Neutrophil (primary cell): ENCODE measurements around the gene TBC1D25.

Experiments
- H3K27ac ChIP-seq: fragments of 200-600 bp; sonication (generic); 2 replicates; pipeline ENCODE4 v1.5.1; 2016; ENCODE audit warnings: mild to moderate bottlenecking, moderate library complexity
- H3K27me3 ChIP-seq: fragments of 200-600 bp; sonication (generic); 2 replicates; pipeline ENCODE4 v1.6.0; 2016; ENCODE audit warnings: mild to moderate bottlenecking
- H3K36me3 ChIP-seq: fragments of 200-600 bp; sonication (generic); 2 replicates; pipeline ENCODE4 v1.5.1; 2017
- H3K4me1 ChIP-seq, 2 experiments: fragments of 200-600 bp in 1 of 2; sonication (generic) in 1 of 2; 1 replicate in 1 of 2; 2 replicates in 1 of 2; pipeline versions ENCODE4 v1.5.1 to v1.6.1; 2013 to 2016; ENCODE audit warnings: low read depth in 1 of 2, low read length in 1 of 2, mild to moderate bottlenecking in 1 of 2, moderate library complexity in 1 of 2; ENCODE audit not compliant: control insufficient read depth in 1 of 2, insufficient read depth in 1 of 2
- H3K4me3 ChIP-seq, 2 experiments: fragments of 200-600 bp in 1 of 2; sonication (generic) in 1 of 2; 1 replicate in 1 of 2; 2 replicates in 1 of 2; pipeline ENCODE4 v1.5.1; 2013 to 2016; ENCODE audit warnings: low read depth in 1 of 2, low read length in 1 of 2, mild to moderate bottlenecking in 1 of 2, moderate library complexity in 1 of 2
- H3K9me3 ChIP-seq: fragments of 200-600 bp; sonication (generic); 2 replicates; pipeline ENCODE4 v1.5.1; 2016
- TF ChIP-seq, protein P1 (sequence below): fragments of 200-600 bp; sonication (generic); IDR thresholded peaks from 2 replicates; pipeline ENCODE4 v1.5.1; 2016; ENCODE audit warnings: antibody characterized with exemption

The TBC1D25 gene

DNA sequence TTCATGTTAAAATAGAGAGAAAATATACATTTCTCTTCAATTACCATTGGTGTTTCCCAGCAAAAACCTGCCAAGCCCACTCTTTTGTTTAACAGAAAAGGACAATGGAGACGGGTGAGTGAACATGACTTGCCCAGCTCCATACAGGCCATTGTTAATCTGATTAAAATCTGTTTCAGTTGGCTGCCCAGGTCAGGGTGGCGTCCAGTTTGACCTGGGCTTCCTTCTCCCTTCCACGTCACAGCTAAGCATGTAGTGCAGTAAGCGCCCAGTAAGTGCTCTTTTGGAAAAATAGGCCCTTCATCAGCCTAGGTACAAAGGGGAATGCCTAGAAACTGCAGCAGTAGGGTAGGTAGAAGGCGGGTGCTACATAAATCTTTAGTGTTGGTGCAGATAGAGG lies 32.3 kb upstream of the TBC1D25 start:
- TF ChIP-seq, protein P1, sequence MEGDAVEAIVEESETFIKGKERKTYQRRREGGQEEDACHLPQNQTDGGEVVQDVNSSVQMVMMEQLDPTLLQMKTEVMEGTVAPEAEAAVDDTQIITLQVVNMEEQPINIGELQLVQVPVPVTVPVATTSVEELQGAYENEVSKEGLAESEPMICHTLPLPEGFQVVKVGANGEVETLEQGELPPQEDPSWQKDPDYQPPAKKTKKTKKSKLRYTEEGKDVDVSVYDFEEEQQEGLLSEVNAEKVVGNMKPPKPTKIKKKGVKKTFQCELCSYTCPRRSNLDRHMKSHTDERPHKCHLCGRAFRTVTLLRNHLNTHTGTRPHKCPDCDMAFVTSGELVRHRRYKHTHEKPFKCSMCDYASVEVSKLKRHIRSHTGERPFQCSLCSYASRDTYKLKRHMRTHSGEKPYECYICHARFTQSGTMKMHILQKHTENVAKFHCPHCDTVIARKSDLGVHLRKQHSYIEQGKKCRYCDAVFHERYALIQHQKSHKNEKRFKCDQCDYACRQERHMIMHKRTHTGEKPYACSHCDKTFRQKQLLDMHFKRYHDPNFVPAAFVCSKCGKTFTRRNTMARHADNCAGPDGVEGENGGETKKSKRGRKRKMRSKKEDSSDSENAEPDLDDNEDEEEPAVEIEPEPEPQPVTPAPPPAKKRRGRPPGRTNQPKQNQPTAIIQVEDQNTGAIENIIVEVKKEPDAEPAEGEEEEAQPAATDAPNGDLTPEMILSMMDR = no peak
- H3K27ac ChIP-seq = no peak overlapping the region
- no peaks in the 10 kb centered on the region for H3K36me3 ChIP-seq
- no peak overlapping the region for H3K4me3 ChIP-seq
- H3K9me3 ChIP-seq = no peaks in the 10 kb centered on the region
- peaks cover 6 to 7% of the 10 kb centered on the region in 2 experiments for H3K4me1 ChIP-seq
- no peaks in the 10 kb centered on the region for H3K27me3 ChIP-seq

DNA sequence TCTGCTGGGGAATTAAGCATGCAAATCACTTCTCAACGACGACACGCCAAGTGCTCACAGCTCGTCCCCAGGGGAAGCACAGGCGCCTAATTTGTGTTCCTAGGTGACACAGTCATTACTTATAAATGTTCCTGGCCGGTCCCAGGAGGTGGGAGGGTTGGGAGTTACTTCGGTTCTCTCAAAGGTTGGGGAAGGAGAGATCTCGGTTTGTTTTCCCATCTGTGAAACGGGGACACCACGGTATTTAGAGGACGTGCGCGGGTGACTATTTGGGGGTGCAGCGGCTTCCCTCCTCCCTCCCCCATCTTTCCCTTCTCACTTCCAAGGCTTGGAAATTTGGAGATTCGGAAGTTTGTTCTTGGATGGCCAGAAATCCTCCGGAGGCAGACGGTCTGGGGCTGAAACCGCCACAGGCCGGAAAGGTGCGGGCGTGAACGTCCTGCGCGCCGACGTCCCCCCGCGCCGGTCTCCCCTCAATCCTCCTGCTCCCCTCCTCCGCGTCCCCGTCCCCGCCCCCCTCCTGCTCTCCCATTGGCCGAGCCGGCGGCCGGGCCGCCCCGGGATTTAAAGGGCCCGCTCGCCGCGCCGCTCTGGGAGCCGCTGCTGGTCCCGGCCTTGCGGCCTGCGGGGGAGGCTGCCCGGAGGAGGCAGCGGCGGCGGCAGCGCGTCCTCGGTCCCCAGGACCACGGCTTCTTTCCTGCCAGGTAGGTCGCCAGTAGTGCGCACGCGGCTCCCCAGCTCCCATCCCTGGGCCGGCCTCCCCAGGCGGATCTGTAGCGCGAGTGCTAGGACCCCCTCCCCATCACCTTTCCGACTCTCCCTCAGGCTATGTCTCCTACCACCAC lies 30.9 kb upstream of the TBC1D25 start, which contains the start of gene PORCN:
Gene PORCN, plus strand, starts transcription at position 593 of the 845 bp plus-strand sequence. CDS start 829 bp downstream, outside the sequence.
- TF ChIP-seq, protein P1 = no peak
- Histone ChIP-seq H3K36me3 (no peaks in the 10 kb centered on the region), H3K27ac (peak within 1 kb of the TSS; percentile 46), H3K9me3 (no peaks in the 10 kb centered on the region), H3K4me3 (peak within 1 kb of the TSS; percentile 62 to 67), H3K4me1 (peaks cover 6 to 7% of the 10 kb centered on the region in 2 experiments), H3K27me3 (no peaks in the 10 kb centered on the region)

DNA sequence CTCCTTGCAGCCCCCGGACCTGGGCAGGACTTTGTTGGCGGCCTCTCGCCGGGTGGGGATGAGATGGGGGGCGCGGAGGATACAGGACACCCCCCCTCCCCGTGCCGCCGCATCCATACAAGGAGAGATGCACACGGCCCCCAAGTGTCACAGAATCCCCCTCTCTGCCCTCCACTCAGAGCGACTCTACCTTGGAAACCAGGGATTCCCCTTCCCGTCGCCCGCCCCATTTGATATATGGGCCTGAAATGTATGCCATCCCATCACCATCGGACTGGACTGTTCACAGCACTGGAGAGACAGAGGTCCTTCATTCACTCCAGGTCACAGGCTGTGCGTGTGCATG lies 30.3 kb upstream of the TBC1D25 start:
- H3K4me1 ChIP-seq = peaks cover 6 to 7% of the 10 kb centered on the region in 2 experiments
- no peaks in the 10 kb centered on the region for H3K27me3 ChIP-seq
- no peaks in the 10 kb centered on the region for H3K9me3 ChIP-seq
- peak overlapping the region; percentile 62 to 67 for H3K4me3 ChIP-seq
- H3K27ac ChIP-seq = peak overlapping the region; percentile 46
- TF ChIP-seq, protein P1 = no peak
- no peaks in the 10 kb centered on the region for H3K36me3 ChIP-seq

DNA sequence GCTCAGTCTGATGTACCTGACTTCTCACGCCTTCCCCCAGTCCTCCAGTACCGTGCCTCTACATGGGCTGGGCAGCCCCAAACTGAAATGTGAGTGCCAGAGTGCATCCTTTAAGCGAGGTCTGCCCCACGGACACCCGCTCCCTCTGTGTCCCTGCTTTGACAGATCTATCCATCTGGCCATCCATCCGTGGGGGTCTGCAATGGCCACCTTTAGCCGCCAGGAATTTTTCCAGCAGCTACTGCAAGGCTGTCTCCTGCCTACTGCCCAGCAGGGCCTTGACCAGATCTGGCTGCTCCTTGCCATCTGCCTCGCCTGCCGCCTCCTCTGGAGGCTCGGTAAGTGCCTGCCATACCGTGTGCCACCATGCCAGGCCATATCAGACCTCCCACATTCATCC lies 29.9 kb upstream of the TBC1D25 start:
- Histone ChIP-seq H3K27me3 (no peaks in the 10 kb centered on the region), H3K4me1 (peaks cover 6 to 7% of the 10 kb centered on the region in 2 experiments), H3K9me3 (no peaks in the 10 kb centered on the region), H3K4me3 (peak overlapping the region in 1 of 2 experiments; percentile 62), H3K27ac (no peak overlapping the region), H3K36me3 (no peaks in the 10 kb centered on the region)
- TF ChIP-seq, protein P1 = no peak

DNA sequence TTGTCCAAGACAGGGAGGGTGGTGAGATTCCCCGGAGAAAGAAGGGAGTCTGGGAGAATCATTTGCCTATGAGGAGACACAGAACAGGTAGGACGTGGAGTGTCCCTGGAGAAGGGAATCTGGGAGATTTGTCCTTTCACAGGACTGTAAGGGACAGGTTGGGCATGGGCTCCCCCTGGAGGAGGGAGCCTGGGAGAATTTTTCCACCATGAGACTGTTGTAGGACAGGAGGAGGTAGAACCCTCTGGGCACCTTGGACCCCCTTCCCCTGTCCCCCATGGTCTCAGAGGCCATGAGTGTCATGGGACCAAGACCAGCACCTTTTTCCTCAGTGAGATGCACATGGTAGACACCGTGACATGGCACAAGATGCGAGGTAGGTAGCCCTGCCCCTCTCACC lies 28.0 kb upstream of the TBC1D25 start:
- no peaks in the 10 kb centered on the region for H3K27me3 ChIP-seq
- TF ChIP-seq, protein P1 = no peak
- H3K27ac ChIP-seq = no peak overlapping the region
- no peaks in the 10 kb centered on the region for H3K36me3 ChIP-seq
- no peaks in the 10 kb centered on the region for H3K9me3 ChIP-seq
- peaks cover 6 to 7% of the 10 kb centered on the region in 2 experiments for H3K4me1 ChIP-seq
- H3K4me3 ChIP-seq = no peak overlapping the region
